ENCODE results near the gene SYT12. TPM values are rescaled to one million over a fixed set of nuclear protein-coding genes. Genes with fewer than 3 reads are reported as not detected.

SYT12 gene
- polyA plus RNA-seq, 1 donor from 2014 or later: 2.3 TPM

DNA sequence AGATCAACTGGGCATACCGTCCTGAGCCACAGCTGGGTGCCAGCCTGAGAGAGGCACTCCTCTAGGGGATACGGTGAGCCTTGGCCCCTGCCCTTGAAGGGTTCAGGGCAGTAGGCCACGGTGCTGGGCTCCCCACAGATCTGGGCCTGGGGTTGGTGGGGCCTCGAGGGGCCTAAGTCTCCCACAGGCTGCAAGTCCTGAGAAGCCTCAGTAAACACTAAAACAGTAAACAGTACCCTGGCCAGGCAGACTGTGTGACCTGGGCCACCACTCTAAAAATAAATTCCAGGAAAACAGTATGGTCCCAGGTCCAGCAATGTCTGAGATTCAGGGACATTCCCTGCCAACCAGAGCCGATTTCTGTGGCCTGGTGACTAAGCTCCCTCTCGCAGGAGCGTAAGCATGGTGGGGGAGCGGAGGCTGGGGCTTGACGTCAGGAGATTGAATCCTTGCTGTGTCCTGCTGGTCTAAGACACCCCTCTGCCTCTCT, 31.5 kb downstream of the SYT12 start:
- Histone ChIP-seq H4K20me1 (ENCODE audit: insufficient read depth) (no peaks in the 10 kb centered on the region), H3K36me3 (ENCODE audit: insufficient read depth, low read length) (no peaks in the 10 kb centered on the region), H3K4me3 (ENCODE audit: low read length) (no peak overlapping the region), H3K9ac (ENCODE audit: low read length) (no peak overlapping the region), H3K79me2 (replicated peaks; ENCODE audit: insufficient read depth, low read length) (no peaks in the 10 kb centered on the region), H3K4me2 (ENCODE audit: low read length) (no peak overlapping the region), H3K27ac (ENCODE audit: low read length) (no peak overlapping the region), H3K27me3 (ENCODE audit: insufficient read depth, low read depth, low read length) (peaks cover 14% of the 10 kb centered on the region), H3F3A (ENCODE audit: insufficient read depth, low read length, poor library complexity, severe bottlenecking) (no peaks in the 10 kb centered on the region), H3K9me2 (ENCODE audit: insufficient read depth, low read length) (no peaks in the 10 kb centered on the region), H2AFZ (ENCODE audit: low read depth, low read length) (no peak overlapping the region), H3K9me3 (ENCODE audit: low read length) (no peaks in the 10 kb centered on the region)
- TF ChIP-seq EP300 (conservative IDR thresholded peaks at IDR 0.05; ENCODE audit: poor library complexity, severe bottlenecking) (no peak), MXI1 (conservative IDR thresholded peaks at IDR 0.05; ENCODE audit: poor library complexity, severe bottlenecking) (no peak), TAF1 (IDR thresholded peaks at IDR 0.05; ENCODE audit: low read depth) (no peak), POLR2AphosphoS5 (IDR thresholded peaks at IDR 0.05) (no peak), EZH2 (IDR thresholded peaks at IDR 0.05; ENCODE audit: borderline replicate concordance, insufficient read depth, low read length, poor library complexity, severe bottlenecking) (no peak), SMC3 (conservative IDR thresholded peaks at IDR 0.05; ENCODE audit: poor library complexity) (no peak), RAD21 (conservative IDR thresholded peaks at IDR 0.05) (no peak), REST (IDR thresholded peaks at IDR 0.05; ENCODE audit: borderline replicate concordance) (no peak)
- TF ChIP-seq, protein P1, sequence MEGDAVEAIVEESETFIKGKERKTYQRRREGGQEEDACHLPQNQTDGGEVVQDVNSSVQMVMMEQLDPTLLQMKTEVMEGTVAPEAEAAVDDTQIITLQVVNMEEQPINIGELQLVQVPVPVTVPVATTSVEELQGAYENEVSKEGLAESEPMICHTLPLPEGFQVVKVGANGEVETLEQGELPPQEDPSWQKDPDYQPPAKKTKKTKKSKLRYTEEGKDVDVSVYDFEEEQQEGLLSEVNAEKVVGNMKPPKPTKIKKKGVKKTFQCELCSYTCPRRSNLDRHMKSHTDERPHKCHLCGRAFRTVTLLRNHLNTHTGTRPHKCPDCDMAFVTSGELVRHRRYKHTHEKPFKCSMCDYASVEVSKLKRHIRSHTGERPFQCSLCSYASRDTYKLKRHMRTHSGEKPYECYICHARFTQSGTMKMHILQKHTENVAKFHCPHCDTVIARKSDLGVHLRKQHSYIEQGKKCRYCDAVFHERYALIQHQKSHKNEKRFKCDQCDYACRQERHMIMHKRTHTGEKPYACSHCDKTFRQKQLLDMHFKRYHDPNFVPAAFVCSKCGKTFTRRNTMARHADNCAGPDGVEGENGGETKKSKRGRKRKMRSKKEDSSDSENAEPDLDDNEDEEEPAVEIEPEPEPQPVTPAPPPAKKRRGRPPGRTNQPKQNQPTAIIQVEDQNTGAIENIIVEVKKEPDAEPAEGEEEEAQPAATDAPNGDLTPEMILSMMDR (IDR thresholded peaks at IDR 0.05; ENCODE audit: poor library complexity, severe bottlenecking): no peak

GRCh38 chr11:67054836-67055523, 32.0 kb downstream of the SYT12 start:
- H3K79me2 ChIP-seq (replicated peaks; ENCODE audit: insufficient read depth, low read length): no peaks in the 10 kb centered on the region
- no peak for TF ChIP-seq REST (IDR thresholded peaks at IDR 0.05; ENCODE audit: borderline replicate concordance)
- TF ChIP-seq, protein P1 (IDR thresholded peaks at IDR 0.05; ENCODE audit: poor library complexity, severe bottlenecking): no peak
- no peak for TF ChIP-seq EP300 (conservative IDR thresholded peaks at IDR 0.05; ENCODE audit: poor library complexity, severe bottlenecking)
- TF ChIP-seq POLR2AphosphoS5 (IDR thresholded peaks at IDR 0.05): no peak
- no peak for TF ChIP-seq TAF1 (IDR thresholded peaks at IDR 0.05; ENCODE audit: low read depth)
- no peak for TF ChIP-seq EZH2 (IDR thresholded peaks at IDR 0.05; ENCODE audit: borderline replicate concordance, insufficient read depth, low read length, poor library complexity, severe bottlenecking)
- no peak for TF ChIP-seq MXI1 (conservative IDR thresholded peaks at IDR 0.05; ENCODE audit: poor library complexity, severe bottlenecking)
- TF ChIP-seq RAD21 (conservative IDR thresholded peaks at IDR 0.05): no peak
- TF ChIP-seq SMC3 (conservative IDR thresholded peaks at IDR 0.05; ENCODE audit: poor library complexity): no peak
- no peaks in the 10 kb centered on the region for H3K9me2 ChIP-seq (ENCODE audit: insufficient read depth, low read length)
- no peaks in the 10 kb centered on the region for H3K9me3 ChIP-seq (ENCODE audit: low read length)
- H3K36me3 ChIP-seq (ENCODE audit: insufficient read depth, low read length): no peaks in the 10 kb centered on the region
- H2AFZ ChIP-seq (ENCODE audit: low read depth, low read length): no peak overlapping the region
- no peak overlapping the region for H3K27ac ChIP-seq (ENCODE audit: low read length)
- peaks cover 14% of the 10 kb centered on the region for H3K27me3 ChIP-seq (ENCODE audit: insufficient read depth, low read depth, low read length)
- no peaks in the 10 kb centered on the region for H3F3A ChIP-seq (ENCODE audit: insufficient read depth, low read length, poor library complexity, severe bottlenecking)
- no peak overlapping the region for H3K4me3 ChIP-seq (ENCODE audit: low read length)
- H3K4me2 ChIP-seq (ENCODE audit: low read length): no peak overlapping the region
- H4K20me1 ChIP-seq (ENCODE audit: insufficient read depth): no peaks in the 10 kb centered on the region
- no peak overlapping the region for H3K9ac ChIP-seq (ENCODE audit: low read length)

Data from neural cell (in vitro differentiated cells).